K562 (cell line): ENCODE results near the gene SPATA21. TPM values are rescaled to one million over a fixed set of nuclear protein-coding genes. Genes with fewer than 3 reads are reported as not detected.

Experiments
- ATAC-seq: fragments of 200-7000 bp; cut with Tn5 transposase; 3 replicates; pipeline ENCODE4 v1.9.1; 2020; ENCODE audit warnings: moderate library complexity
- BruUV-seq: library from RNA; stranded (reverse); fragments of 400-500 nt; replicated peaks from 2 replicates; lab custom pipeline; 2021; lab: Mats Ljungman, UMichigan
- CTCF ChIA-PET: fragments of 300-600 bp; formaldehyde crosslinking; extraction: SDS; loops from one replicate; lab custom pipeline; 2021; ENCODE audit warnings: low intra/inter-chr PET ratio; lab: Yijun Ruan, JAX
- POLR2A ChIA-PET: fragments of 300-600, 350-650 bp; sonication (Branson Sonifier 250); formaldehyde crosslinking; extraction: SDS; loops from one replicate; lab custom pipeline; 2021; ENCODE audit warnings: antibody characterized with exemption, inconsistent platforms; lab: Yijun Ruan, JAX
- DNase-seq, 4 experiments: peaks; one replicate each; pipeline versions ENCODE4 v3.0.0 to v3.0.0-alpha.2; 2011 to 2018; ENCODE audit warnings: low spot score in 3 of 4, mixed read lengths in 3 of 4; ENCODE audit errors: extremely low read depth in 1 of 4
- FAIRE-seq: peaks from 2 replicates; lab custom pipeline; 2011; peaks lifted over from hg19 to GRCh38; lab: Jason Lieb, UNC
- H2AFZ ChIP-seq: 2 replicates; pipeline ENCODE4 v1.6.0; 2011; ENCODE audit warnings: low read depth, low read length, control low read depth, inconsistent platforms
- H3K27ac ChIP-seq: fragments of 200-600 bp; 3 replicates; pipeline ENCODE4 v1.8.0; 2011; ENCODE audit warnings: low read depth, mild to moderate bottlenecking, control low read depth, inconsistent platforms, low read length, moderate library complexity, mixed read lengths; ENCODE audit errors: extremely low read depth
- H3K27me3 ChIP-seq, 2 experiments: fragments of 300-600 bp in 1 of 2; 2 replicates in 1 of 2; 3 replicates in 1 of 2; pipeline versions ENCODE4 v1.6.0 to v1.8.0; 2011; ENCODE audit warnings: inconsistent platforms in 2 of 2, low read length in 2 of 2, mild to moderate bottlenecking in 1 of 2, mixed read lengths in 1 of 2, moderate library complexity in 1 of 2; ENCODE audit not compliant: control insufficient read depth in 2 of 2, insufficient read depth in 2 of 2
- H3K36me3 ChIP-seq: fragments of 300-600 bp; 3 replicates; pipeline ENCODE4 v1.8.0; 2011; ENCODE audit warnings: mild to moderate bottlenecking, low read length, inconsistent platforms; ENCODE audit not compliant: control insufficient read depth, insufficient read depth
- H3K4me1 ChIP-seq, 2 experiments: fragments of 200-600 bp in 1 of 2; replicated peaks in 1 of 2; 2 replicates in 1 of 2; 3 replicates in 1 of 2; pipeline versions ENCODE4 v1.5.1 to v1.8.0; 2011; ENCODE audit warnings: inconsistent platforms in 2 of 2, low read length in 2 of 2, mild to moderate bottlenecking in 1 of 2, mixed read lengths in 1 of 2, moderate library complexity in 1 of 2; ENCODE audit not compliant: control insufficient read depth in 2 of 2, insufficient read depth in 2 of 2
- H3K4me2 ChIP-seq: 2 replicates; pipeline ENCODE4 v1.6.1; 2011; ENCODE audit warnings: low read length, control low read depth, inconsistent platforms, mixed read lengths; ENCODE audit not compliant: insufficient read depth
- H3K4me3 ChIP-seq: fragments of 200-600 bp; sonication (generic), shearing (Covaris generic); 2 replicates; pipeline ENCODE4 v1.5.1; 2016; ENCODE audit warnings: control low read depth, inconsistent platforms
- H3K79me2 ChIP-seq: fragments of 200-600 bp; 3 replicates; pipeline ENCODE4 v1.8.0; 2011; ENCODE audit warnings: low read length, inconsistent platforms; ENCODE audit not compliant: control insufficient read depth, insufficient read depth
- H3K9ac ChIP-seq, 2 experiments: 2 replicates each; pipeline versions ENCODE4 v1.6.0 to v1.6.1; 2011; ENCODE audit warnings: low read depth in 2 of 2, low read length in 2 of 2, control low read depth in 1 of 2, inconsistent platforms in 1 of 2, mild to moderate bottlenecking in 1 of 2, mixed read lengths in 1 of 2; ENCODE audit not compliant: insufficient read depth in 1 of 2
- H3K9me1 ChIP-seq: one replicate; pipeline ENCODE4 v1.6.0; 2011; ENCODE audit warnings: inconsistent platforms, mild to moderate bottlenecking, low read length, moderate library complexity; ENCODE audit not compliant: control insufficient read depth, insufficient read depth
- H3K9me3 ChIP-seq: replicated peaks from 2 replicates; pipeline ENCODE4 v1.5.1; 2011; ENCODE audit warnings: low read depth, low read length, inconsistent platforms; ENCODE audit not compliant: control insufficient read depth, insufficient read depth
- H4K20me1 ChIP-seq: replicated peaks from 2 replicates; pipeline ENCODE4 v1.6.1; 2011; ENCODE audit warnings: low read length, inconsistent platforms, mixed read lengths; ENCODE audit not compliant: control insufficient read depth, insufficient read depth
- C11orf30 ChIP-seq: fragments of 450-650 bp; IDR thresholded peaks from 2 replicates; pipeline ENCODE4 v1.6.1; 2016; ENCODE audit warnings: low read depth, mild to moderate bottlenecking
- RERE ChIP-seq: sonication (generic); formaldehyde crosslinking; IDR thresholded peaks from 2 replicates; pipeline ENCODE4 v1.8.0; 2023; ENCODE audit warnings: missing genetic modification reagents, mild to moderate bottlenecking, borderline replicate concordance
- SRSF9 ChIP-seq: fragments of 200-400 bp; formaldehyde crosslinking; IDR thresholded peaks from 2 replicates; pipeline ENCODE4 v1.6.1; 2017; ENCODE audit warnings: low read depth, low read length, borderline replicate concordance
- TAF15 ChIP-seq: fragments of 200-400 bp; formaldehyde crosslinking; IDR thresholded peaks from 2 replicates; pipeline ENCODE4 v1.6.1; 2017; ENCODE audit warnings: mild to moderate bottlenecking, low read depth, low read length, moderate library complexity
- TCF3 ChIP-seq: sonication (generic); formaldehyde crosslinking; IDR thresholded peaks from 2 replicates; pipeline ENCODE4 v1.4.0; 2020; ENCODE audit warnings: mild to moderate bottlenecking, missing genetic modification reagents
- ZFX ChIP-seq: sonication (generic); formaldehyde crosslinking; IDR thresholded peaks from 2 replicates; pipeline ENCODE4 v1.8.0; 2022; ENCODE audit warnings: mild to moderate bottlenecking, missing genetic modification reagents, moderate library complexity
- ZNF140 ChIP-seq: fragments of 250-450 bp; sonication (Bioruptor Pico); IDR thresholded peaks from 2 replicates; pipeline ENCODE4 v1.8.0; 2021; ENCODE audit warnings: moderate library complexity, mild to moderate bottlenecking, inconsistent platforms
- ZNF668 ChIP-seq: fragments of 250-450 bp; sonication (Bioruptor Pico); IDR thresholded peaks from 2 replicates; pipeline ENCODE4 v1.8.0; 2022; ENCODE audit warnings: mild to moderate bottlenecking, inconsistent platforms
- WGBS: fragments of 100-300 bp; shearing (Covaris generic); methylation state at CpG from one replicate; pipeline ENCODE4 v1.1.6; 2016; ENCODE audit warnings: low coverage, mixed read lengths; ENCODE audit not compliant: insufficient coverage; ENCODE audit errors: missing lambda C conversion rate; 5-methylcytosine and 5-hydroxymethylcytosine counted together
- in situ Hi-C: fragments of 300-500 bp; cut with MboI; formaldehyde crosslinking; loops from 4 replicates; pipeline ENCODE4 v1.15.0; 2018; ENCODE audit warnings: inconsistent platforms, mixed read lengths
- intact Hi-C: fragments of 100-400 bp; cut with micrococcal nuclease; formaldehyde crosslinking; loops from 2 replicates; pipeline ENCODE4 v1.14.2; 2022
- polyA plus RNA-seq, 8 experiments: library from polyadenylated mRNA; depleted of rRNA in 4 of 8; stranded (reverse) in 5 of 8; unstranded in 3 of 8; fragments of >200 nt; fragmentation: Nextera tagmentation in 2 of 8; fragmentation: Illumina TruSeq in 1 of 8; extraction: Ambion mirVana in 2 of 8; extraction: Trizol in 1 of 8; gene quantifications; 2 replicates each; pipeline versions ENCODE4 v1.2.1 to v1.2.3, GENCODE V29; 2011 to 2014; ENCODE audit warnings: inconsistent platforms in 1 of 8, missing spikeins in 1 of 8
- total RNA-seq, 7 experiments: library from RNA; depleted of rRNA in 6 of 7; stranded (reverse); fragments of >200 nt in 6 of 7; fragmentation: Illumina TruSeq in 2 of 7; extraction: Trizol in 2 of 7; gene quantifications; 2 replicates each; pipeline versions ENCODE4 v1.2.1 to v1.2.3, GENCODE V29; 2011 to 2021; ENCODE audit warnings: low replicate concordance in 1 of 7

SPATA21 gene
- total and polyA plus RNA-seq, 9 of the 15 experiments (the other 6 are each of a cell fraction or from before 2014, with no cell fraction given), result 0.10 to 0.36 (median 0.13) TPM; not detected in 3

- no peak for DNase-seq
- Histone ChIP-seq H3K4me2 (no peak overlapping the region), H3K27ac (no peak overlapping the region), H3K9ac (peak overlapping the region in 1 of 2 experiments; percentile 82; a peak in 1 of 4 replicates), H3K4me1 (peaks cover 0 to 15% of the 10 kb centered on the region in 2 experiments; a peak in 3 of 5 replicates), H2AFZ (peak overlapping the region; percentile 79), H3K79me2 (no peaks in the 10 kb centered on the region), H3K36me3 (no peaks in the 10 kb centered on the region), H4K20me1 (no peaks in the 10 kb centered on the region), H3K27me3 (no peaks in the 10 kb centered on the region; a peak in 1 of 5 replicates), H3K4me3 (no peak overlapping the region), H3K9me3 (no peaks in the 10 kb centered on the region), H3K9me1 (peaks cover 5% of the 10 kb centered on the region)
- TF ChIP-seq C11orf30 (no peak), RERE (CRISPR knock-in tag) (no peak), TAF15 (no peak), ZFX (CRISPR knock-in tag) (peak; percentile 27; the same call in 1 of the 2 replicates), SRSF9 (no peak), ZNF140 (CRISPR knock-in tag) (no peak), TCF3 (no peak), ZNF668 (CRISPR knock-in tag) (no peak)
- peak; percentile 54; the same call in 2 of the 3 replicates for ATAC-seq
- WGBS, result 57% methylated on average over 24 of the region's 25 CpGs
- BruUV-seq, result no TSS peak
- ChIA-PET POLR2A (interaction anchor here (0.6 to 3.1 kb wide), 5 partner anchors 9 to 542 kb away, joined by 3 to 17 read pairs (median 3); no protein-coding TSS in a partner anchor), CTCF (no interaction called here)
- intact Hi-C loops, result no loop called here
- no peak for FAIRE-seq
- in situ Hi-C loops, result no loop called here
These were observed 27.6 kb downstream of the SPATA21 start for GRCh38 chr1:16409536-16410152.
